Right lobe of liver (tissue), 4 donors: ENCODE results near the gene STK32B.

ENCODE experiments used
- POLR2A ChIP-seq: fragments of 450-650 bp; IDR thresholded peaks from one replicate; pipeline ENCODE4 v1.6.1; 2017; ENCODE audit warnings: antibody characterized with exemption, mild to moderate bottlenecking
- TF ChIP-seq, protein P1 (sequence below), 4 donors: fragments of 200-600 bp in 3 of 4; fragments of 450-650 bp in 1 of 4; IDR thresholded peaks; one replicate each; pipeline versions ENCODE4 v1.5.1 to v1.8.0; 2016 to 2022; ENCODE audit warnings: antibody characterized with exemption in 4 of 4, mild to moderate bottlenecking in 2 of 4
- donor health status: DM: no; HTN: no; CAD: no.
- donor health status: DM: no; HTN: no; CAD: no.
- donor health status: DM: no; HTN: yes; CAD: no.

GRCh38 chr4:5489260-5489659, 438.0 kb downstream of the STK32B start:
- TF ChIP-seq, protein P1, sequence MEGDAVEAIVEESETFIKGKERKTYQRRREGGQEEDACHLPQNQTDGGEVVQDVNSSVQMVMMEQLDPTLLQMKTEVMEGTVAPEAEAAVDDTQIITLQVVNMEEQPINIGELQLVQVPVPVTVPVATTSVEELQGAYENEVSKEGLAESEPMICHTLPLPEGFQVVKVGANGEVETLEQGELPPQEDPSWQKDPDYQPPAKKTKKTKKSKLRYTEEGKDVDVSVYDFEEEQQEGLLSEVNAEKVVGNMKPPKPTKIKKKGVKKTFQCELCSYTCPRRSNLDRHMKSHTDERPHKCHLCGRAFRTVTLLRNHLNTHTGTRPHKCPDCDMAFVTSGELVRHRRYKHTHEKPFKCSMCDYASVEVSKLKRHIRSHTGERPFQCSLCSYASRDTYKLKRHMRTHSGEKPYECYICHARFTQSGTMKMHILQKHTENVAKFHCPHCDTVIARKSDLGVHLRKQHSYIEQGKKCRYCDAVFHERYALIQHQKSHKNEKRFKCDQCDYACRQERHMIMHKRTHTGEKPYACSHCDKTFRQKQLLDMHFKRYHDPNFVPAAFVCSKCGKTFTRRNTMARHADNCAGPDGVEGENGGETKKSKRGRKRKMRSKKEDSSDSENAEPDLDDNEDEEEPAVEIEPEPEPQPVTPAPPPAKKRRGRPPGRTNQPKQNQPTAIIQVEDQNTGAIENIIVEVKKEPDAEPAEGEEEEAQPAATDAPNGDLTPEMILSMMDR (IDR thresholded peaks at IDR 0.05) = no peak
- no peak for TF ChIP-seq POLR2A
